ENCODE results near the gene SMCO4. TPM values are rescaled to one million over a fixed set of nuclear protein-coding genes. Genes with fewer than 3 reads are reported as not detected.

The SMCO4 gene
- total RNA-seq, 1 donor: 15.6 TPM

- Histone ChIP-seq H3K4me1 (ENCODE audit: insufficient read depth, low read length) (no peaks in the 10 kb centered on the region), H3K27ac (ENCODE audit: low read depth, low read length) (no peak overlapping the region), H3K27me3 (ENCODE audit: insufficient read depth, low read length) (no peaks in the 10 kb centered on the region), H4K20me1 (ENCODE audit: insufficient read depth, low read length) (peaks cover 4% of the 10 kb centered on the region), H3K79me2 (ENCODE audit: insufficient read depth, low read length) (no peaks in the 10 kb centered on the region), H3K9me3 (ENCODE audit: low read depth, low read length) (no peaks in the 10 kb centered on the region), H3K36me3 (ENCODE audit: insufficient read depth, low read length) (no peaks in the 10 kb centered on the region), H3K4me3 (ENCODE audit: insufficient read depth, low read length) (no peak overlapping the region), H3K4me2 (ENCODE audit: insufficient read depth, low read length) (no peak overlapping the region), H2AFZ (ENCODE audit: low read length) (no peak overlapping the region)
- TF ChIP-seq, protein P1, sequence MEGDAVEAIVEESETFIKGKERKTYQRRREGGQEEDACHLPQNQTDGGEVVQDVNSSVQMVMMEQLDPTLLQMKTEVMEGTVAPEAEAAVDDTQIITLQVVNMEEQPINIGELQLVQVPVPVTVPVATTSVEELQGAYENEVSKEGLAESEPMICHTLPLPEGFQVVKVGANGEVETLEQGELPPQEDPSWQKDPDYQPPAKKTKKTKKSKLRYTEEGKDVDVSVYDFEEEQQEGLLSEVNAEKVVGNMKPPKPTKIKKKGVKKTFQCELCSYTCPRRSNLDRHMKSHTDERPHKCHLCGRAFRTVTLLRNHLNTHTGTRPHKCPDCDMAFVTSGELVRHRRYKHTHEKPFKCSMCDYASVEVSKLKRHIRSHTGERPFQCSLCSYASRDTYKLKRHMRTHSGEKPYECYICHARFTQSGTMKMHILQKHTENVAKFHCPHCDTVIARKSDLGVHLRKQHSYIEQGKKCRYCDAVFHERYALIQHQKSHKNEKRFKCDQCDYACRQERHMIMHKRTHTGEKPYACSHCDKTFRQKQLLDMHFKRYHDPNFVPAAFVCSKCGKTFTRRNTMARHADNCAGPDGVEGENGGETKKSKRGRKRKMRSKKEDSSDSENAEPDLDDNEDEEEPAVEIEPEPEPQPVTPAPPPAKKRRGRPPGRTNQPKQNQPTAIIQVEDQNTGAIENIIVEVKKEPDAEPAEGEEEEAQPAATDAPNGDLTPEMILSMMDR (IDR thresholded peaks at IDR 0.05; ENCODE audit: extremely low read depth, low read depth, low read length): no peak
- no peak for DNase-seq (ENCODE audit: insufficient read length, low spot score, missing footprints)
These were observed 32.9 kb downstream of the SMCO4 start for GRCh38 chr11:93510196-93510873.

GRCh38 chr11:93507517-93507916, 35.7 kb downstream of the SMCO4 start:
- DNase-seq (ENCODE audit: insufficient read length, low spot score, missing footprints): no peak
- no peak overlapping the region for H3K27ac ChIP-seq (ENCODE audit: low read depth, low read length)
- no peak overlapping the region for H3K4me2 ChIP-seq (ENCODE audit: insufficient read depth, low read length)
- peaks cover 4% of the 10 kb centered on the region for H4K20me1 ChIP-seq (ENCODE audit: insufficient read depth, low read length)
- no peaks in the 10 kb centered on the region for H3K36me3 ChIP-seq (ENCODE audit: insufficient read depth, low read length)
- TF ChIP-seq, protein P1 (IDR thresholded peaks at IDR 0.05; ENCODE audit: extremely low read depth, low read depth, low read length): no peak
- H3K4me1 ChIP-seq (ENCODE audit: insufficient read depth, low read length): no peaks in the 10 kb centered on the region
- no peaks in the 10 kb centered on the region for H3K27me3 ChIP-seq (ENCODE audit: insufficient read depth, low read length)
- no peaks in the 10 kb centered on the region for H3K9me3 ChIP-seq (ENCODE audit: low read depth, low read length)
- H2AFZ ChIP-seq (ENCODE audit: low read length): no peak overlapping the region
- H3K79me2 ChIP-seq (ENCODE audit: insufficient read depth, low read length): no peaks in the 10 kb centered on the region
- H3K4me3 ChIP-seq (ENCODE audit: insufficient read depth, low read length): no peak overlapping the region

DNA sequence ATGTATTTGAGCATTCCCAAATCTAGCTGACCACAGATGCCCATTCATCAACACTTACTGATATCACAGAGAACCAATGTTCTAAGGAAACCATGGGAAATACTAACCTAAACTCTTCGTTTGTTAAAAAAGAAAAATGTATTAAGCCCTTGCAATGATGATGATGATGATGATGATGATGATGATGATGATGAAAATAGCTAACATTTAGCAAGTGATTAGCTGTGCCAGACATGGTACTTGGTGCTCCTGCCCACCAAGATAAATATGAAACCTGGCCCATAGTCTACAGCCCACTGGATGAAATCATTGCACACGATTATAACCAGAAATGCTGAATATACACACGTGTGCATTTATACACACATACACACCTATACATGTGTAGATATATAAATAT, 37.5 kb downstream of the SMCO4 start:
- no peak for DNase-seq (ENCODE audit: insufficient read length, low spot score, missing footprints)
- H3K36me3 ChIP-seq (ENCODE audit: insufficient read depth, low read length): no peaks in the 10 kb centered on the region
- H3K4me1 ChIP-seq (ENCODE audit: insufficient read depth, low read length): no peaks in the 10 kb centered on the region
- no peak overlapping the region for H3K4me3 ChIP-seq (ENCODE audit: insufficient read depth, low read length)
- no peak overlapping the region for H3K4me2 ChIP-seq (ENCODE audit: insufficient read depth, low read length)
- H3K27me3 ChIP-seq (ENCODE audit: insufficient read depth, low read length): no peaks in the 10 kb centered on the region
- H2AFZ ChIP-seq (ENCODE audit: low read length): no peak overlapping the region
- H3K27ac ChIP-seq (ENCODE audit: low read depth, low read length): no peak overlapping the region
- H3K79me2 ChIP-seq (ENCODE audit: insufficient read depth, low read length): no peaks in the 10 kb centered on the region
- TF ChIP-seq, protein P1 (IDR thresholded peaks at IDR 0.05; ENCODE audit: extremely low read depth, low read depth, low read length): no peak
- no peaks in the 10 kb centered on the region for H3K9me3 ChIP-seq (ENCODE audit: low read depth, low read length)
- peaks cover 4% of the 10 kb centered on the region for H4K20me1 ChIP-seq (ENCODE audit: insufficient read depth, low read length)

DNA sequence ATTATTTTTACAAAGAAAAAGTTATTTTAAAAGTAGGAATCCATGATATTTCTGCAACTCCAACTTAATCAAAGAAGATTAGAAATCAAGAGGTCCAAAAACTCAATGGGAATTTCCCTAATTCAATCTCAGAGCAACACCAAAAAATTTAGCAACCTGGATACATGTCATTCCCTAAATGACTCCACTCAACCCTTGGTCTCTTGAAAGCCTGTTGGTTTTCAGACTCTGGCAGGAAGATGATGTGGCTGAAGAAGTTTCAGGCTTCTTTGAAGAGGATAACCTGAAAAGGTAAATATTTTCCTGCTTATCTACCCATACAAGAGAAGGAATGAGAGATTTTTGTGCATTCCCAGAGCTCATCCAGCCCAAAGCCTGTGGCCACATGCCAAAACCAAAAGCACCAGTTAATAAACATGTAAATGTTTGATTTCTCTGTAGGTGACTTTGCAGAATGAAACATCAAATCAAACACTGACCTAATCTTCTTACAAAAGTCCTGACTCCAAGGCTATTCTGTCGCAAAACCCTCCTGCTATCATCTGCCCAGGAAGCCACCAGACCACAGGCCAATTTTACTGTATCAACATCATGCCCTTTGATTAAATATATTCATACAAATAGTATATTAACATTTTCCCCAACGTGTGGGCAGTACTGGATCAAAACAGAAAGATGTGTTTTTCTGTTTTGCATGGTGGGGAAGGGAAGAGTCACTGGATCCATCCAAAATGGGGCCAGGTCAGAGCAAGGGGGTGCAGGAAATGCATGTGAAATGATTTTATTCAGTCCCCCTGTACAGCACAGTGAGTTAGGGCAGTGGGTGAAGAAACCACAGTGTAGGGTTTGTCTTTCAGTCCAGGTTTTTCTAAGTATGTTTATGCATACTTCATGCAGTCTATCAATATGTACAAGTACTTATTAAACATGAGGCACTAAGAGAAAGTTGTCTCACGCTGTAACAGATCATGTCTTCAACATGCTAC, 38.8 kb downstream of the SMCO4 start:
- Histone ChIP-seq H3K36me3 (ENCODE audit: insufficient read depth, low read length) (no peaks in the 10 kb centered on the region), H3K4me1 (ENCODE audit: insufficient read depth, low read length) (no peaks in the 10 kb centered on the region), H3K4me3 (ENCODE audit: insufficient read depth, low read length) (no peak overlapping the region), H3K27ac (ENCODE audit: low read depth, low read length) (no peak overlapping the region), H3K27me3 (ENCODE audit: insufficient read depth, low read length) (no peaks in the 10 kb centered on the region), H2AFZ (ENCODE audit: low read length) (no peak overlapping the region), H4K20me1 (ENCODE audit: insufficient read depth, low read length) (no peaks in the 10 kb centered on the region), H3K79me2 (ENCODE audit: insufficient read depth, low read length) (no peaks in the 10 kb centered on the region), H3K9me3 (ENCODE audit: low read depth, low read length) (no peaks in the 10 kb centered on the region), H3K4me2 (ENCODE audit: insufficient read depth, low read length) (no peak overlapping the region)
- no peak for DNase-seq (ENCODE audit: insufficient read length, low spot score, missing footprints)
- TF ChIP-seq, protein P1 (IDR thresholded peaks at IDR 0.05; ENCODE audit: extremely low read depth, low read depth, low read length): no peak
